Measurements from ENCODE around the gene CAPN5.

DNA sequence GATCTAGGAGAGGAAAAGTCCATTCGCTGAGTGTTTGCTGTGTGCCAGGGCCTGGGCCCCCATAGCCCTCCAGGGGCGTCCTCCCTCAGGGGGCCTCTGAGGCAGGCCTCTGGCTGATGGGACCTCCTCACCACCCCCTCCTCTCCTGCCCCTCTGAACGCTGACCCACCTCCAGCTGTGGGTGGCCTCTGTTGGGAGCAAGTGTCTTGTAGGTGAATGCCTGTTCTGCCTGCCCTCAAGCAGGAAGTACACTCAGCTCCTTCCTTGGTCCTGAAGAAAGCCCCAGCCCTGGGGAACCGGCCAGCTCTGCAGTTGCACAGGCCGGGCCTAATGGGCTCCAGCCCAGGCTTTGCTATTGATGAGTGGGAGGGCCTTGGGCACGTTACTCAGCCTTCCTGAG is 64.8 kb downstream of the CAPN5 start:
- TF ChIP-seq, protein P1, sequence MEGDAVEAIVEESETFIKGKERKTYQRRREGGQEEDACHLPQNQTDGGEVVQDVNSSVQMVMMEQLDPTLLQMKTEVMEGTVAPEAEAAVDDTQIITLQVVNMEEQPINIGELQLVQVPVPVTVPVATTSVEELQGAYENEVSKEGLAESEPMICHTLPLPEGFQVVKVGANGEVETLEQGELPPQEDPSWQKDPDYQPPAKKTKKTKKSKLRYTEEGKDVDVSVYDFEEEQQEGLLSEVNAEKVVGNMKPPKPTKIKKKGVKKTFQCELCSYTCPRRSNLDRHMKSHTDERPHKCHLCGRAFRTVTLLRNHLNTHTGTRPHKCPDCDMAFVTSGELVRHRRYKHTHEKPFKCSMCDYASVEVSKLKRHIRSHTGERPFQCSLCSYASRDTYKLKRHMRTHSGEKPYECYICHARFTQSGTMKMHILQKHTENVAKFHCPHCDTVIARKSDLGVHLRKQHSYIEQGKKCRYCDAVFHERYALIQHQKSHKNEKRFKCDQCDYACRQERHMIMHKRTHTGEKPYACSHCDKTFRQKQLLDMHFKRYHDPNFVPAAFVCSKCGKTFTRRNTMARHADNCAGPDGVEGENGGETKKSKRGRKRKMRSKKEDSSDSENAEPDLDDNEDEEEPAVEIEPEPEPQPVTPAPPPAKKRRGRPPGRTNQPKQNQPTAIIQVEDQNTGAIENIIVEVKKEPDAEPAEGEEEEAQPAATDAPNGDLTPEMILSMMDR (IDR thresholded peaks at IDR 0.05), result no peak
- no peak for TF ChIP-seq EZH2 (IDR thresholded peaks at IDR 0.05)

All from neural progenitor cell (in vitro differentiated cells).